Astrocyte (in vitro differentiated cells and primary cell): Measurements from ENCODE around the gene LYST.

ENCODE experiments used
- EZH2 ChIP-seq: IDR thresholded peaks from 2 replicates; pipeline ENCODE4 v1.6.1; 2012; ENCODE audit warnings: mild to moderate bottlenecking, low read length, inconsistent platforms; ENCODE audit not compliant: insufficient read depth
- TF ChIP-seq, protein P1 (sequence below): IDR thresholded peaks from 2 replicates; pipeline ENCODE4 v1.5.1; 2011; ENCODE audit warnings: low read depth, mild to moderate bottlenecking, inconsistent platforms, low read length, moderate library complexity; ENCODE audit not compliant: insufficient read depth

- TF ChIP-seq, protein P1, sequence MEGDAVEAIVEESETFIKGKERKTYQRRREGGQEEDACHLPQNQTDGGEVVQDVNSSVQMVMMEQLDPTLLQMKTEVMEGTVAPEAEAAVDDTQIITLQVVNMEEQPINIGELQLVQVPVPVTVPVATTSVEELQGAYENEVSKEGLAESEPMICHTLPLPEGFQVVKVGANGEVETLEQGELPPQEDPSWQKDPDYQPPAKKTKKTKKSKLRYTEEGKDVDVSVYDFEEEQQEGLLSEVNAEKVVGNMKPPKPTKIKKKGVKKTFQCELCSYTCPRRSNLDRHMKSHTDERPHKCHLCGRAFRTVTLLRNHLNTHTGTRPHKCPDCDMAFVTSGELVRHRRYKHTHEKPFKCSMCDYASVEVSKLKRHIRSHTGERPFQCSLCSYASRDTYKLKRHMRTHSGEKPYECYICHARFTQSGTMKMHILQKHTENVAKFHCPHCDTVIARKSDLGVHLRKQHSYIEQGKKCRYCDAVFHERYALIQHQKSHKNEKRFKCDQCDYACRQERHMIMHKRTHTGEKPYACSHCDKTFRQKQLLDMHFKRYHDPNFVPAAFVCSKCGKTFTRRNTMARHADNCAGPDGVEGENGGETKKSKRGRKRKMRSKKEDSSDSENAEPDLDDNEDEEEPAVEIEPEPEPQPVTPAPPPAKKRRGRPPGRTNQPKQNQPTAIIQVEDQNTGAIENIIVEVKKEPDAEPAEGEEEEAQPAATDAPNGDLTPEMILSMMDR = no peak
- TF ChIP-seq EZH2 = no peak
Observed at GRCh38 chr1:235730007-235730406, 136.7 kb downstream of the LYST start.
